Endothelial cell of umbilical vein (primary cell): ENCODE measurements around the gene TMCC2. TPM values are rescaled to one million over a fixed set of nuclear protein-coding genes. Genes with fewer than 3 reads are reported as not detected.

Experiments
- Bru-seq: library from RNA; stranded (reverse); fragments of 400-500 nt; gene quantifications from one replicate; lab custom pipeline; 2021; lab: Mats Ljungman, UMichigan
- BruChase-seq, 2 experiments: library from RNA; stranded (reverse); fragments of 400-500 nt; gene quantifications; one replicate each; lab custom pipeline; 2021; lab: Mats Ljungman, UMichigan
- BruUV-seq: library from RNA; stranded (reverse); fragments of 400-500 nt; replicated peaks from 2 replicates; lab custom pipeline; 2021; lab: Mats Ljungman, UMichigan
- CTCF ChIA-PET: fragments of 300-600, 350-600 bp; sonication (Branson Sonifier 250); formaldehyde crosslinking; loops from one replicate; lab custom pipeline; 2021; ENCODE audit warnings: antibody characterized with exemption, inconsistent platforms; lab: Charles Lee
- POLR2A ChIA-PET: fragments of 300-600, 350-600 bp; sonication (Branson Sonifier 250); formaldehyde crosslinking; loops from one replicate; lab custom pipeline; 2021; ENCODE audit warnings: antibody characterized with exemption, inconsistent platforms; lab: Charles Lee
- DNase-seq: peaks from one replicate; pipeline ENCODE4 v3.0.0-alpha.2; 2011; ENCODE audit warnings: low read depth, low spot score
- FAIRE-seq: peaks from 2 replicates; lab custom pipeline; 2011; peaks lifted over from hg19 to GRCh38; lab: Jason Lieb, UNC
- H2AFZ ChIP-seq: 2 replicates; pipeline ENCODE4 v1.6.0; 2012; ENCODE audit warnings: low read depth, low read length, control low read depth, inconsistent platforms
- H3K27ac ChIP-seq: 2 replicates; pipeline ENCODE4 v1.5.1; 2011; ENCODE audit warnings: low read depth, mild to moderate bottlenecking, control low read depth, low read length, moderate library complexity; ENCODE audit not compliant: insufficient read depth
- H3K27me3 ChIP-seq, 2 experiments: 2 replicates each; pipeline versions ENCODE4 v1.6.0 to v1.6.1; 2011; ENCODE audit warnings: low read length in 2 of 2, mixed read lengths in 1 of 2; ENCODE audit not compliant: control insufficient read depth in 2 of 2, insufficient read depth in 2 of 2
- H3K36me3 ChIP-seq, 2 experiments: 2 replicates in 1 of 2; 3 replicates in 1 of 2; pipeline ENCODE4 v1.5.1; 2011; ENCODE audit warnings: low read length in 2 of 2, mild to moderate bottlenecking in 1 of 2, moderate library complexity in 1 of 2; ENCODE audit not compliant: control insufficient read depth in 2 of 2, insufficient read depth in 2 of 2; ENCODE audit errors: extremely low read depth in 1 of 2
- H3K4me1 ChIP-seq: 3 replicates; pipeline ENCODE4 v1.5.1; 2011; ENCODE audit warnings: mild to moderate bottlenecking, low read length; ENCODE audit not compliant: control insufficient read depth, insufficient read depth; ENCODE audit errors: extremely low read depth
- H3K4me2 ChIP-seq: 2 replicates; pipeline ENCODE4 v1.6.1; 2011; ENCODE audit warnings: low read length, control low read depth, mixed read lengths; ENCODE audit not compliant: insufficient read depth
- H3K4me3 ChIP-seq, 3 experiments: fragments of 200-600 bp in 1 of 3; sonication (generic), shearing (Covaris generic) in 1 of 3; replicated peaks in 1 of 3; 2 replicates each; pipeline ENCODE4 v1.5.1; 2011 to 2016; ENCODE audit warnings: control low read depth in 3 of 3, low read length in 3 of 3, mild to moderate bottlenecking in 2 of 3, inconsistent platforms in 1 of 3, low read depth in 1 of 3, moderate library complexity in 1 of 3; ENCODE audit not compliant: insufficient read depth in 1 of 3
- H3K79me2 ChIP-seq: 2 replicates; pipeline ENCODE4 v1.6.0; 2012; ENCODE audit warnings: low read length, inconsistent platforms; ENCODE audit not compliant: control insufficient read depth, insufficient read depth
- H3K9ac ChIP-seq: replicated peaks from 2 replicates; pipeline ENCODE3; 2011; ENCODE audit warnings: low read length, control low read depth; ENCODE audit not compliant: insufficient read depth; ENCODE audit errors: extremely low read depth
- H3K9me1 ChIP-seq: replicated peaks from 3 replicates; pipeline ENCODE4 v1.6.0; 2011; ENCODE audit warnings: mild to moderate bottlenecking, low read length; ENCODE audit not compliant: control insufficient read depth, insufficient read depth; ENCODE audit errors: extremely low read depth
- H3K9me3 ChIP-seq: replicated peaks from 2 replicates; pipeline ENCODE4 v1.5.1; 2012; ENCODE audit warnings: low read length, inconsistent platforms; ENCODE audit not compliant: control insufficient read depth, insufficient read depth
- H4K20me1 ChIP-seq: replicated peaks from 2 replicates; pipeline ENCODE3; 2011; ENCODE audit warnings: mild to moderate bottlenecking, low read length; ENCODE audit not compliant: control insufficient read depth, insufficient read depth; ENCODE audit errors: extremely low read depth
- CTCF ChIP-seq, 2 donors: IDR thresholded peaks; 1 replicate in 1 of 2; 2 replicates in 1 of 2; pipeline ENCODE4 v1.5.1; 2011; ENCODE audit warnings: low read length in 2 of 2, mild to moderate bottlenecking in 2 of 2, moderate library complexity in 2 of 2, control low read depth in 1 of 2, inconsistent platforms in 1 of 2, low read depth in 1 of 2; ENCODE audit not compliant: insufficient read depth in 1 of 2; ENCODE audit errors: extremely low read depth in 1 of 2
- EZH2 ChIP-seq: IDR thresholded peaks from 2 replicates; pipeline ENCODE4 v1.6.1; 2012; ENCODE audit warnings: borderline replicate concordance, low read depth, mild to moderate bottlenecking, moderate library complexity, low read length, inconsistent platforms; ENCODE audit not compliant: severe bottlenecking
- FOS ChIP-seq: IDR thresholded peaks from 2 replicates; pipeline ENCODE4 v1.6.1; 2011; ENCODE audit warnings: mild to moderate bottlenecking, low read length, moderate library complexity, borderline replicate concordance; ENCODE audit not compliant: insufficient read depth
- GATA2 ChIP-seq: IDR thresholded peaks from 2 replicates; pipeline ENCODE4 v1.7.0; 2011; ENCODE audit warnings: low read depth, mild to moderate bottlenecking, moderate library complexity, mixed read lengths, low read length; ENCODE audit not compliant: insufficient read length, insufficient read depth
- JUN ChIP-seq: IDR thresholded peaks from 2 replicates; pipeline ENCODE4 v1.6.1; 2011; ENCODE audit warnings: borderline replicate concordance, low read depth; ENCODE audit not compliant: insufficient read length, insufficient read depth
- MYC ChIP-seq: IDR thresholded peaks from one replicate; pipeline ENCODE4 v1.6.1; 2011; ENCODE audit warnings: mild to moderate bottlenecking, low read depth, low read length
- POLR2AphosphoS5 ChIP-seq: IDR thresholded peaks from 2 replicates; pipeline ENCODE4 v1.6.1; 2012; ENCODE audit warnings: low read depth, mild to moderate bottlenecking, control low read depth, low read length, moderate library complexity; ENCODE audit not compliant: insufficient read depth
- dilution Hi-C: fragments of 300-500 bp; cut with MboI; formaldehyde crosslinking; loops from one replicate; pipeline ENCODE4 v1.15.0; 2019; ENCODE audit warnings: low sequenced_read_pairs; ENCODE audit not compliant: extremely low pct_ligation_motif_present
- intact Hi-C: fragments of 100-400 bp; cut with micrococcal nuclease; formaldehyde crosslinking; loops from one replicate; pipeline ENCODE4 v1.10.0; 2022
- long read RNA-seq: library from polyadenylated mRNA; stranded (forward); transcript quantifications from one replicate; pipeline ENCODE4 v2.0.0, GENCODE V29; 2021
- polyA minus RNA-seq, 3 experiments: library from RNA; depleted of rRNA, polyadenylated mRNA; stranded (reverse); fragments of >200 nt; gene quantifications; 1 replicate in 1 of 3; 2 replicates in 2 of 3; pipeline ENCODE4 v1.2.3, GENCODE V29; 2011
- polyA plus RNA-seq, 4 experiments: library from polyadenylated mRNA; depleted of rRNA in 3 of 4; stranded (reverse) in 3 of 4; unstranded in 1 of 4; fragments of >200 nt; gene quantifications; 2 replicates each; pipeline versions ENCODE4 v1.2.1 to v1.2.3, GENCODE V29; 2011 to 2012; ENCODE audit warnings: missing spikeins in 1 of 4
- total RNA-seq: library from RNA; stranded (reverse); gene quantifications from 2 replicates; pipeline ENCODE4 v1.2.3, GENCODE V29; 2021
- TF ChIP-seq, protein P1 (sequence below): IDR thresholded peaks from 2 replicates; pipeline ENCODE4 v1.6.1; 2011; ENCODE audit not compliant: insufficient read depth, insufficient read length

TMCC2 gene, protein sequence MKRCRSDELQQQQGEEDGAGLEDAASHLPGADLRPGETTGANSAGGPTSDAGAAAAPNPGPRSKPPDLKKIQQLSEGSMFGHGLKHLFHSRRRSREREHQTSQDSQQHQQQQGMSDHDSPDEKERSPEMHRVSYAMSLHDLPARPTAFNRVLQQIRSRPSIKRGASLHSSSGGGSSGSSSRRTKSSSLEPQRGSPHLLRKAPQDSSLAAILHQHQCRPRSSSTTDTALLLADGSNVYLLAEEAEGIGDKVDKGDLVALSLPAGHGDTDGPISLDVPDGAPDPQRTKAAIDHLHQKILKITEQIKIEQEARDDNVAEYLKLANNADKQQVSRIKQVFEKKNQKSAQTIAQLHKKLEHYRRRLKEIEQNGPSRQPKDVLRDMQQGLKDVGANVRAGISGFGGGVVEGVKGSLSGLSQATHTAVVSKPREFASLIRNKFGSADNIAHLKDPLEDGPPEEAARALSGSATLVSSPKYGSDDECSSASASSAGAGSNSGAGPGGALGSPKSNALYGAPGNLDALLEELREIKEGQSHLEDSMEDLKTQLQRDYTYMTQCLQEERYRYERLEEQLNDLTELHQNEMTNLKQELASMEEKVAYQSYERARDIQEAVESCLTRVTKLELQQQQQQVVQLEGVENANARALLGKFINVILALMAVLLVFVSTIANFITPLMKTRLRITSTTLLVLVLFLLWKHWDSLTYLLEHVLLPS
- total RNA-seq (2.0 and 2.1 TPM in 2 replicates), polyA plus RNA-seq (2.0 TPM in 2 replicates), polyA minus RNA-seq (2.2 and 2.4 TPM in 2 replicates), Bru-seq, nascent RNA (percentile 25 among the genes with signal in this experiment), BruChase-seq, experiment 1, labeled RNA remaining after a 6-hour chase (percentile 23 among the genes with signal in this experiment), BruChase-seq, experiment 2, labeled RNA remaining after a 2-hour chase (percentile 22 among the genes with signal in this experiment)
- 1.8 and 1.9 TPM in 2 replicates for polyA plus RNA-seq (2011; cell fraction: cytosol; rRNA removed)
- 1.5 and 1.8 TPM in 2 replicates for polyA plus RNA-seq (2011; cell fraction: nucleus; rRNA removed)
- 1.2 and 1.4 TPM in 2 replicates for polyA plus RNA-seq (2012)
- polyA minus RNA-seq (2011; cell fraction: cytosol; rRNA and poly(A)+ RNA removed), result 2.8 TPM
- polyA minus RNA-seq (2011; cell fraction: nucleus; rRNA and poly(A)+ RNA removed), result 0.29 and 1.3 TPM in 2 replicates
- long read RNA-seq, partial matches to known transcripts, result 4 of 8 reads
- long read RNA-seq, other reads (novel, unspliced or antisense), result 3 of 8 reads

DNA sequence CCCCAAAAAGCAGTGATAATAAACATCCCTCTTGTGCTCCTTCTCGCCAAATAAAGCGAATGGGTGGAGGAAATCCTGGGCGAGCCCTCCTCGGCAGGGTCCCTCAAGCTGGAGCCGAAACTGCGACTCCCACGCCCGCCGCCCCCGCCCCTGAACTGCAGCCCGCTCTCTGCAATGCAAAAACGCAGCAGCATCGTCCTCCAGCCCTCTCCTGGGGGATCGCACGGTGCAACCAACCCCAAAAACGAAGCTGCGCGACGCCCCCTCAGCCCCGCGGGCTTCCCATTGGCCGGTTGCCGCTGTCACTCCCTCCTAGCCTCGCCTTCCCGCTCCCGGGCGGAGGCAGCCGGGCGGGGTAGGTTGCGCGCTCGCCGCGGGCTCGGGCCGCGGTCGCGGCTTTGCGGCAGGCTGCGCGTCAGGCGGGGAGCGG is at the start of gene TMCC2:
Gene TMCC2 (plus strand): TSS at position 363 of the 430 bp plus-strand sequence. CDS start 619 bp downstream, outside the sequence.
- FAIRE-seq (peak; percentile 89), DNase-seq (peak; percentile 81)
- Histone ChIP-seq H3K4me1 (peaks cover 17% of the 10 kb centered on the region), H3K9ac (no peak within 1 kb of the TSS), H3K9me3 (no peaks in the 10 kb centered on the region), H3K9me1 (no peaks in the 10 kb centered on the region), H3K79me2 (no peaks in the 10 kb centered on the region), H3K27me3 (peaks cover 17 to 36% of the 10 kb centered on the region in 2 experiments), H2AFZ (peak within 1 kb of the TSS; percentile 87), H3K4me2 (peak within 1 kb of the TSS; percentile 80), H4K20me1 (no peaks in the 10 kb centered on the region), H3K36me3 (no peaks in the 10 kb centered on the region), H3K4me3 (peak within 1 kb of the TSS; percentile 49 to 64 (median 60)), H3K27ac (no peak within 1 kb of the TSS)
- TF ChIP-seq, protein P1, sequence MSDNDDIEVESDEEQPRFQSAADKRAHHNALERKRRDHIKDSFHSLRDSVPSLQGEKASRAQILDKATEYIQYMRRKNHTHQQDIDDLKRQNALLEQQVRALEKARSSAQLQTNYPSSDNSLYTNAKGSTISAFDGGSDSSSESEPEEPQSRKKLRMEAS, result no peak
- TF ChIP-seq POLR2AphosphoS5 (no peak), EZH2 (no peak), JUN (no peak), CTCF (IDR thresholded peaks at IDR 0.05; ENCODE audit: extremely low read depth in 1 of 2, insufficient read depth in 1 of 2, low read depth in 1 of 2, low read length in 2 of 2) (peak in 1 of 2 donors; percentile 6), FOS (no peak), MYC (no peak), GATA2 (no peak)
- dilution Hi-C loops, result no loop called here
- no TSS peak for BruUV-seq
- POLR2A ChIA-PET, result no interaction called here
- intact Hi-C loops, result loop anchor here (1.0 kb wide), 3 partner anchors 16 to 105 kb away; partner anchors contain the start of gene DSTYK
- CTCF ChIA-PET, result interaction anchor here (0.7 to 3.1 kb wide), 14 partner anchors 9 to 421 kb away, joined by 3 to 50 read pairs (median 6); partner anchors contain the start of gene RBBP5
